ENCODE results near the gene WDR82.

DNA sequence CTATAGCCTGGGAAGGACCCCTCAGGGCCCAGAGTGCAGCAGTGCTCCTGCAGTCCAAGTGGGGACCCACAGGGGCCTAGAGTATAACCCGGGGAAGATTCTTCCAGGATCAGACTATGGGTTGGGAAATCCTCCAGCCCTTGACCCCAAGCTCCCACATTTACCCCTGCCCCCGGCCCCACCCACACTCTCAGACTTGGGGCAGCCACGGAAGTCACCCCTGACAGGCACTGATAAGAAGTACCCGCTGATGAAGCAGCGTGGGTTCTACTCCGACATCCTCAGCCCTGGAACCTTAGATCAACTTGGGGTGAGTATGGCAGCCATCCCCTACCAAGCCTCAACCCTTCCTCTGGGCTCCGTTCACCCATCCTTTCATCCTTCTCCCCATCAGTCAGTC, 44.0 kb upstream of the WDR82 start:
- TF ChIP-seq, protein P1, sequence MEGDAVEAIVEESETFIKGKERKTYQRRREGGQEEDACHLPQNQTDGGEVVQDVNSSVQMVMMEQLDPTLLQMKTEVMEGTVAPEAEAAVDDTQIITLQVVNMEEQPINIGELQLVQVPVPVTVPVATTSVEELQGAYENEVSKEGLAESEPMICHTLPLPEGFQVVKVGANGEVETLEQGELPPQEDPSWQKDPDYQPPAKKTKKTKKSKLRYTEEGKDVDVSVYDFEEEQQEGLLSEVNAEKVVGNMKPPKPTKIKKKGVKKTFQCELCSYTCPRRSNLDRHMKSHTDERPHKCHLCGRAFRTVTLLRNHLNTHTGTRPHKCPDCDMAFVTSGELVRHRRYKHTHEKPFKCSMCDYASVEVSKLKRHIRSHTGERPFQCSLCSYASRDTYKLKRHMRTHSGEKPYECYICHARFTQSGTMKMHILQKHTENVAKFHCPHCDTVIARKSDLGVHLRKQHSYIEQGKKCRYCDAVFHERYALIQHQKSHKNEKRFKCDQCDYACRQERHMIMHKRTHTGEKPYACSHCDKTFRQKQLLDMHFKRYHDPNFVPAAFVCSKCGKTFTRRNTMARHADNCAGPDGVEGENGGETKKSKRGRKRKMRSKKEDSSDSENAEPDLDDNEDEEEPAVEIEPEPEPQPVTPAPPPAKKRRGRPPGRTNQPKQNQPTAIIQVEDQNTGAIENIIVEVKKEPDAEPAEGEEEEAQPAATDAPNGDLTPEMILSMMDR (IDR thresholded peaks at IDR 0.05 in 2 of 3, conservative IDR thresholded peaks at IDR 0.05 in 1 of 3; ENCODE audit: control insufficient read depth in 2 of 3, extremely low read depth in 1 of 3, insufficient read depth in 1 of 3, low read depth in 3 of 3, low read length in 3 of 3) = no peak
- TF ChIP-seq NFIC (IDR thresholded peaks at IDR 0.05; ENCODE audit: low read depth, low read length) (no peak), CREB1 (IDR thresholded peaks at IDR 0.05; ENCODE audit: low read depth) (no peak), CBFB (IDR thresholded peaks at IDR 0.05; ENCODE audit: low read depth) (no peak), SUZ12 (IDR thresholded peaks at IDR 0.05; ENCODE audit: unreplicated experiment) (no peak), POU2F2 (IDR thresholded peaks at IDR 0.05; ENCODE audit: borderline replicate concordance, low read depth, low read length) (no peak), TAF1 (IDR thresholded peaks at IDR 0.05; ENCODE audit: borderline replicate concordance, low read depth, low read length) (no peak), POLR2A (IDR thresholded peaks at IDR 0.05; ENCODE audit: low read depth, low read length) (no peak), MYB (IDR thresholded peaks at IDR 0.05; ENCODE audit: borderline replicate concordance, low read depth, low read length) (no peak), MTA2 (IDR thresholded peaks at IDR 0.05; ENCODE audit: low read depth) (no peak)
